H1 (cell line): ENCODE measurements around the gene PLA2G15. TPM values are rescaled to one million over a fixed set of nuclear protein-coding genes. Genes with fewer than 3 reads are reported as not detected.

ENCODE experiments used
- CTCF ChIA-PET: fragments of 300-600 bp; sonication (Branson Sonifier 250); formaldehyde crosslinking; loops from one replicate; lab custom pipeline; 2021; ENCODE audit not compliant: partially characterized antibody; lab: Charles Lee
- POLR2A ChIA-PET: fragments of 300-600 bp; sonication (Branson Sonifier 250); formaldehyde crosslinking; loops from one replicate; lab custom pipeline; 2021; ENCODE audit warnings: inconsistent platforms; ENCODE audit not compliant: partially characterized antibody; lab: Charles Lee
- DNase-seq, 2 experiments: peaks; one replicate each; pipeline versions ENCODE4 v3.0.0 to v3.0.0-alpha.2; 2010 to 2022; ENCODE audit warnings: low spot score in 2 of 2, low read depth in 1 of 2, mixed read lengths in 1 of 2
- FAIRE-seq: peaks from 2 replicates; lab custom pipeline; 2011; peaks lifted over from hg19 to GRCh38; lab: Jason Lieb, UNC
- H2AFZ ChIP-seq: 2 replicates; pipeline ENCODE4 v1.8.1; 2012; ENCODE audit warnings: low read length, inconsistent platforms
- H2AK5ac ChIP-seq: 2 replicates; pipeline ENCODE4 v1.6.1; 2013; ENCODE audit warnings: low read depth, low read length
- H2BK120ac ChIP-seq: replicated peaks from 2 replicates; pipeline ENCODE3; 2013; ENCODE audit warnings: low read depth, low read length, inconsistent platforms
- H2BK12ac ChIP-seq: 2 replicates; pipeline ENCODE4 v1.6.1; 2013; ENCODE audit warnings: low read depth, low read length
- H2BK15ac ChIP-seq: 2 replicates; pipeline ENCODE4 v1.6.1; 2013; ENCODE audit warnings: low read length
- H2BK20ac ChIP-seq: 2 replicates; pipeline ENCODE4 v1.6.1; 2013; ENCODE audit warnings: low read length
- H2BK5ac ChIP-seq: 2 replicates; pipeline ENCODE4 v1.6.1; 2013; ENCODE audit warnings: low read depth, low read length
- H3K14ac ChIP-seq: 2 replicates; pipeline ENCODE4 v1.6.1; 2013; ENCODE audit warnings: inconsistent platforms; ENCODE audit not compliant: insufficient read length
- H3K18ac ChIP-seq: 2 replicates; pipeline ENCODE4 v1.6.1; 2013; ENCODE audit warnings: low read length; ENCODE audit errors: extremely low read depth
- H3K23ac ChIP-seq: 2 replicates; pipeline ENCODE4 v1.6.1; 2013; ENCODE audit warnings: inconsistent platforms; ENCODE audit not compliant: insufficient read length
- H3K23me2 ChIP-seq: 2 replicates; pipeline ENCODE4 v1.6.1; 2013; ENCODE audit warnings: low read depth, low read length
- H3K27ac ChIP-seq: 2 replicates; pipeline ENCODE4 v1.6.1; 2011; ENCODE audit warnings: low read depth, low read length, inconsistent platforms
- H3K27me3 ChIP-seq, 4 experiments: replicated peaks in 1 of 4; 1 replicate in 1 of 4; 2 replicates in 3 of 4; pipeline versions ENCODE4 v1.6.1 to v1.8.1; 2011 to 2013; ENCODE audit warnings: low read length in 3 of 4, mild to moderate bottlenecking in 3 of 4, inconsistent platforms in 2 of 4, mixed read lengths in 2 of 4, moderate library complexity in 1 of 4; ENCODE audit not compliant: control insufficient read depth in 3 of 4, insufficient read depth in 3 of 4; ENCODE audit errors: extremely low read depth in 1 of 4
- H3K36me3 ChIP-seq, 4 experiments: 2 replicates each; pipeline versions ENCODE4 v1.6.1 to v1.8.1; 2011 to 2013; ENCODE audit warnings: mild to moderate bottlenecking in 4 of 4, low read length in 3 of 4, moderate library complexity in 2 of 4, control low read depth in 1 of 4, inconsistent platforms in 1 of 4; ENCODE audit not compliant: insufficient read depth in 4 of 4, control insufficient read depth in 2 of 4
- H3K4ac ChIP-seq: replicated peaks from 2 replicates; pipeline ENCODE3; 2013; ENCODE audit warnings: low read length, low read depth, mixed read lengths, inconsistent platforms; ENCODE audit not compliant: insufficient read length
- H3K4me1 ChIP-seq, 4 experiments: replicated peaks in 1 of 4; 1 replicate in 1 of 4; 2 replicates in 3 of 4; pipeline versions ENCODE4 v1.6.1 to v1.8.1; 2011 to 2013; ENCODE audit warnings: low read length in 3 of 4, inconsistent platforms in 2 of 4, mixed read lengths in 1 of 4; ENCODE audit not compliant: insufficient read depth in 4 of 4, control insufficient read depth in 3 of 4
- H3K4me2 ChIP-seq, 2 experiments: 2 replicates each; pipeline versions ENCODE4 v1.6.1 to v1.8.1; 2011 to 2013; ENCODE audit warnings: low read depth in 2 of 2, low read length in 2 of 2, control low read depth in 1 of 2, inconsistent platforms in 1 of 2, mild to moderate bottlenecking in 1 of 2; ENCODE audit not compliant: insufficient read depth in 1 of 2
- H3K4me3 ChIP-seq, 4 experiments: fragments of 200-600, 300-600 bp in 1 of 4; sonication (generic), shearing (Covaris generic), sonication (Bioruptor Twin) in 1 of 4; 2 replicates each; pipeline versions ENCODE4 v1.5.1 to v1.8.1; 2011 to 2016; ENCODE audit warnings: low read length in 4 of 4, low read depth in 3 of 4, control low read depth in 2 of 4, inconsistent platforms in 2 of 4, mild to moderate bottlenecking in 2 of 4, mixed read lengths in 1 of 4, moderate library complexity in 1 of 4; ENCODE audit not compliant: insufficient read depth in 2 of 4; ENCODE audit errors: extremely low read depth in 1 of 4
- H3K56ac ChIP-seq: replicated peaks from 2 replicates; pipeline ENCODE3; 2013; ENCODE audit warnings: low read depth, mild to moderate bottlenecking, mixed read lengths, low read length, inconsistent platforms; ENCODE audit not compliant: insufficient read length
- H3K79me1 ChIP-seq: 2 replicates; pipeline ENCODE4 v1.6.1; 2013; ENCODE audit warnings: low read depth, low read length, control low read depth
- H3K79me2 ChIP-seq, 2 experiments: 2 replicates each; pipeline versions ENCODE4 v1.6.1 to v1.8.1; 2012 to 2013; ENCODE audit warnings: low read length in 2 of 2, mild to moderate bottlenecking in 2 of 2, inconsistent platforms in 1 of 2; ENCODE audit not compliant: insufficient read depth in 2 of 2, control insufficient read depth in 1 of 2
- H3K9ac ChIP-seq, 4 experiments: replicated peaks in 1 of 4; 1 replicate in 1 of 4; 2 replicates in 3 of 4; pipeline versions ENCODE4 v1.6.1 to v1.8.1; 2011 to 2013; ENCODE audit warnings: low read depth in 3 of 4, low read length in 3 of 4, control low read depth in 2 of 4, mild to moderate bottlenecking in 2 of 4, moderate library complexity in 2 of 4, inconsistent platforms in 1 of 4; ENCODE audit errors: extremely low read depth in 1 of 4
- H3K9me3 ChIP-seq, 2 experiments: 2 replicates each; pipeline versions ENCODE4 v1.6.1 to v1.8.1; 2012 to 2013; ENCODE audit warnings: mild to moderate bottlenecking in 2 of 2, moderate library complexity in 2 of 2, control low read depth in 1 of 2, inconsistent platforms in 1 of 2, low read depth in 1 of 2, low read length in 1 of 2, mixed read lengths in 1 of 2; ENCODE audit not compliant: insufficient read depth in 2 of 2
- H4K20me1 ChIP-seq, 2 experiments: replicated peaks in 1 of 2; 2 replicates each; pipeline versions ENCODE3 to v1.8.1; 2011 to 2013; ENCODE audit warnings: inconsistent platforms in 2 of 2, low read length in 2 of 2, mild to moderate bottlenecking in 1 of 2; ENCODE audit not compliant: insufficient read depth in 2 of 2, control insufficient read depth in 1 of 2
- H4K5ac ChIP-seq: 2 replicates; pipeline ENCODE4 v1.6.1; 2013; ENCODE audit warnings: low read length, low read depth, mixed read lengths, inconsistent platforms; ENCODE audit not compliant: insufficient read length
- H4K8ac ChIP-seq: 2 replicates; pipeline ENCODE4 v1.8.0; 2013; ENCODE audit warnings: mild to moderate bottlenecking, moderate library complexity, low read length, inconsistent platforms; ENCODE audit not compliant: insufficient read depth; ENCODE audit errors: extremely low read depth
- H4K91ac ChIP-seq: replicated peaks from 2 replicates; pipeline ENCODE3; 2013; ENCODE audit warnings: low read length, mixed read lengths, inconsistent platforms; ENCODE audit not compliant: insufficient read length
- HDAC2 ChIP-seq, 2 experiments: fragments of 300-600 bp in 1 of 2; sonication (generic) in 1 of 2; IDR thresholded peaks; 2 replicates each; pipeline ENCODE4 v1.6.1; 2011 to 2012; ENCODE audit warnings: low read depth in 2 of 2, low read length in 2 of 2, mild to moderate bottlenecking in 2 of 2, moderate library complexity in 2 of 2, borderline replicate concordance in 1 of 2, inconsistent platforms in 1 of 2
- JUND ChIP-seq: IDR thresholded peaks from 2 replicates; pipeline ENCODE4 v1.6.1; 2011; ENCODE audit warnings: mild to moderate bottlenecking, improper control_type of control experiment, low read length
- KDM1A ChIP-seq: fragments of 200-600, 300-600 bp; sonication (generic); IDR thresholded peaks from 2 replicates; pipeline ENCODE4 v1.7.1; 2016; ENCODE audit warnings: mild to moderate bottlenecking, low read length, borderline replicate concordance
- KDM5A ChIP-seq: fragments of 200-600 bp; IDR thresholded peaks from 2 replicates; pipeline ENCODE4 v1.7.1; 2012; ENCODE audit warnings: mild to moderate bottlenecking, low read length, inconsistent platforms, mixed read lengths
- TAF1 ChIP-seq: IDR thresholded peaks from 2 replicates; pipeline ENCODE4 v1.6.1; 2011; ENCODE audit warnings: mild to moderate bottlenecking, low read depth, low read length
- ZNF274 ChIP-seq: IDR thresholded peaks from 2 replicates; pipeline ENCODE4 v1.7.0; 2012; ENCODE audit warnings: low read length, borderline replicate concordance; ENCODE audit errors: extremely low read depth
- WGBS, 2 experiments: shearing (Covaris generic) in 1 of 2; methylation state at CpG; one replicate each; pipeline versions ENCODE4 v1.1.6 to v1.1.7; 2013 to 2015; ENCODE audit warnings: low lambda C conversion rate in 2 of 2, mixed read lengths in 2 of 2, inconsistent platforms in 1 of 2, low coverage in 1 of 2, missing lambda C conversion rate in 1 of 2; ENCODE audit not compliant: insufficient replicate concordance in 2 of 2, insufficient coverage in 1 of 2, insufficient read length in 1 of 2; ENCODE audit errors: extremely low coverage in 1 of 2, missing lambda C conversion rate in 1 of 2; 5-methylcytosine and 5-hydroxymethylcytosine counted together
- polyA plus RNA-seq, 7 experiments: library from polyadenylated mRNA; depleted of rRNA in 3 of 7; stranded (reverse) in 5 of 7; unstranded in 2 of 7; fragments of >200 nt in 5 of 7; fragments of 200-250 nt in 2 of 7; gene quantifications; 1 replicate in 5 of 7; 2 replicates in 1 of 7; 4 replicates in 1 of 7; pipeline versions ENCODE4 v1.2.1 to v1.2.3, GENCODE V29; 2011 to 2013; ENCODE audit warnings: missing spikeins in 2 of 7, mixed read lengths in 2 of 7
- total RNA-seq: library from RNA; stranded (reverse); fragmentation: NEBNext Ultra II Directional; extraction: Animal tissue kit (Norgen Biotek cat#: 25700); gene quantifications from 2 replicates; pipeline ENCODE4 v1.2.1, GENCODE V29; 2021
- TF ChIP-seq, protein P1 (sequence below), 3 experiments: IDR thresholded peaks; 1 replicate in 2 of 3; 2 replicates in 1 of 3; pipeline versions ENCODE4 v1.5.1 to v1.6.1; 2011; ENCODE audit warnings: low read length in 3 of 3, mild to moderate bottlenecking in 3 of 3, inconsistent platforms in 2 of 3, low read depth in 1 of 3, moderate library complexity in 1 of 3; ENCODE audit not compliant: insufficient read depth in 1 of 3; ENCODE audit errors: control extremely low read depth in 1 of 3

PLA2G15 gene
- total and polyA plus RNA-seq, 2 of the 8 experiments (the other 6 are each of a cell fraction or from before 2014, with no cell fraction given) = 11.2 to 12.0 TPM

DNA sequence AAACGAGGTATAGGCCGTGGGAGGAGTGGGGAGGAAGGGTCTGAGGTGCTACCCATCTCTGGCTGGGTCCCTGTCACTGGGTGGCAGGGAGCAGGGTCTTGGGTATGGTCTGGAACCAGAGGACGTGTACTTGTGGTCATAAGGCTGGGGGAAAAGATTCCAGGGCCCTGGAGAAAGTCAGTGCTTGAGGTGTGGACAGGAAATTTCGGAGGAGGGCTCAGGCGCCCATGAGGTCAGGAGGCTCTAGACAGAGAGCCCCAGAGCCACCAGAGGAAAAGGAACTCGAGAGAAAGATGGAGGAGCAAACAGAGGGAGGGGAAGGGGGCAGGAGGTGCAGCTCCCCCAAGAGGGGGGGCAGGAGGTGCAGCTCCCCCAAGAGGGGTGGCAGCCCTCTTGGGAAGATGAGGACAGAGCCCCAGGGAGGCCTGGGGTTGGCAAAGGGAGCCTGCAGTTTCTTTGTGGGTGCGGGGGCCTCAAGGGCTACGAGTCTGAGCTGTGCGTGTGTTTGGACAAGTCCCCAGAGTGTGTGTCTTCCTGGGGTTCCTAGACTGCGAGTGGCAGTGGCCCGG lies 18.5 kb downstream of the PLA2G15 start:
- Histone ChIP-seq H3K27me3 (peaks cover 0 to 11% (median 1%) of the 10 kb centered on the region in 4 experiments; a peak in 3 of 7 replicates), H4K8ac (peak overlapping the region; percentile 68), H3K23ac (no peak overlapping the region), H3K9me3 (no peaks in the 10 kb centered on the region), H2BK15ac (peak overlapping the region; percentile 81; the same call in 1 of the 2 replicates), H2AFZ (no peak overlapping the region), H3K4ac (no peak overlapping the region), H3K27ac (no peak overlapping the region), H3K4me2 (peak overlapping the region; percentile 84 to 88), H4K5ac (no peak overlapping the region), H2BK120ac (no peak overlapping the region), H2BK5ac (no peak overlapping the region), H3K18ac (no peak overlapping the region), H3K56ac (no peak overlapping the region), H3K4me1 (peaks cover 0 to 3% (median 2%) of the 10 kb centered on the region in 4 experiments; a peak in 5 of 7 replicates), H3K9ac (peak overlapping the region in 2 of 4 experiments; percentile 63 to 75; a peak in 2 of 7 replicates), H4K20me1 (peaks cover 0 to 2% of the 10 kb centered on the region in 2 experiments), H2AK5ac (no peak overlapping the region), H2BK12ac (no peak overlapping the region), H3K36me3 (peaks cover 0 to 4% (median 2%) of the 10 kb centered on the region in 4 experiments; a peak in 5 of 8 replicates), H3K79me1 (no peaks in the 10 kb centered on the region), H2BK20ac (no peak overlapping the region), H3K23me2 (peaks cover 10% of the 10 kb centered on the region; the same call in 1 of the 2 replicates), H4K91ac (no peak overlapping the region), H3K4me3 (peak overlapping the region; percentile 78 to 97 (median 84)), H3K14ac (no peak overlapping the region), H3K79me2 (peaks cover 0 to 10% of the 10 kb centered on the region in 2 experiments; a peak in 2 of 4 replicates)
- no peak for FAIRE-seq
- DNase-seq = no peak
- 52% methylated on average over 11 of the region's 11 CpGs; no CpG with 5 or more reads in 1 of the 2 experiments for WGBS, 2 experiments
- CTCF ChIA-PET = interaction anchor here (0.6 to 9.0 kb wide), 31 partner anchors 8 to 1022 kb away, joined by 3 to 233 read pairs (median 4); partner anchors contain the start of genes PLA2G15, PRMT7 and SLC7A6OS
- no peak for TF ChIP-seq KDM5A
- 0 out of 4 replicates have a peak, but pooled peaks of 1 of the 2 experiments have one; percentile 18 for TF ChIP-seq HDAC2 (IDR thresholded peaks at IDR 0.05; ENCODE audit: borderline replicate concordance in 1 of 2, low read depth in 2 of 2, low read length in 2 of 2)
- TF ChIP-seq KDM1A = peak; percentile 76; the same call in 1 of the 2 replicates
- TF ChIP-seq TAF1 = no peak
- TF ChIP-seq ZNF274 = no peak
- TF ChIP-seq, protein P1, sequence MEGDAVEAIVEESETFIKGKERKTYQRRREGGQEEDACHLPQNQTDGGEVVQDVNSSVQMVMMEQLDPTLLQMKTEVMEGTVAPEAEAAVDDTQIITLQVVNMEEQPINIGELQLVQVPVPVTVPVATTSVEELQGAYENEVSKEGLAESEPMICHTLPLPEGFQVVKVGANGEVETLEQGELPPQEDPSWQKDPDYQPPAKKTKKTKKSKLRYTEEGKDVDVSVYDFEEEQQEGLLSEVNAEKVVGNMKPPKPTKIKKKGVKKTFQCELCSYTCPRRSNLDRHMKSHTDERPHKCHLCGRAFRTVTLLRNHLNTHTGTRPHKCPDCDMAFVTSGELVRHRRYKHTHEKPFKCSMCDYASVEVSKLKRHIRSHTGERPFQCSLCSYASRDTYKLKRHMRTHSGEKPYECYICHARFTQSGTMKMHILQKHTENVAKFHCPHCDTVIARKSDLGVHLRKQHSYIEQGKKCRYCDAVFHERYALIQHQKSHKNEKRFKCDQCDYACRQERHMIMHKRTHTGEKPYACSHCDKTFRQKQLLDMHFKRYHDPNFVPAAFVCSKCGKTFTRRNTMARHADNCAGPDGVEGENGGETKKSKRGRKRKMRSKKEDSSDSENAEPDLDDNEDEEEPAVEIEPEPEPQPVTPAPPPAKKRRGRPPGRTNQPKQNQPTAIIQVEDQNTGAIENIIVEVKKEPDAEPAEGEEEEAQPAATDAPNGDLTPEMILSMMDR (IDR thresholded peaks at IDR 0.05; ENCODE audit: control extremely low read depth in 1 of 3, insufficient read depth in 1 of 3, low read depth in 1 of 3, low read length in 3 of 3) = peak in 1 of 3 experiments; percentile 27; a peak in 2 of 4 replicates
- no peak for TF ChIP-seq JUND
- POLR2A ChIA-PET = interaction anchor here (0.6 to 3.0 kb wide), 12 partner anchors 9 to 97 kb away, joined by 3 to 22 read pairs (median 6); partner anchors contain the start of genes ESRP2, PRMT7 and SLC7A6OS
